Endothelial cell of hepatic sinusoid (primary cell): Measurements from ENCODE around the gene USP36.
"Not testable (repeated sequence)": the region's sequence is repeated elsewhere in the genome, so short reads cannot be mapped to it uniquely, and the experiment has no call there.

Experiments used
- in situ Hi-C: cut with HindIII; loops from 2 replicates; pipeline ENCODE4 v1.10.0; 2017; ENCODE audit warnings: low sequenced_read_pairs

USP36 gene

DNA sequence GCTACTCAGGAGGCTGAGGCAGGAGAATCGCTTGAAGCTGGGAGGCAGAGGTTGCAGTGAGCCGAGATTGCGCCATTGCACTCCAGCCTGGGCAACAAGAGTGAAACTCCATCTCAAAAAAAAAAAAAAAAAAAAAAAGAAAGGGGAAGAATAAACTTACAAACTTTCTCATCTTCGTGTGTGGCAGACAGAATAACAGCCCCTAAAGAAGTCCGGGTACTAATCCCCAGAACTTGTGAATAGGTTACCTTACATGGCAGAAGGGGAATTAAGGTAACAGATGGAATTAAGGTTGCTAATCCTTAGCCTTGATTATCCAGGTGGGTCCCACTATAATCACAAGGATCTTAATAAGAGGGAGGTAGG lies 61.3 kb downstream of the USP36 start:
- in situ Hi-C loops = not testable (repeated sequence)

DNA sequence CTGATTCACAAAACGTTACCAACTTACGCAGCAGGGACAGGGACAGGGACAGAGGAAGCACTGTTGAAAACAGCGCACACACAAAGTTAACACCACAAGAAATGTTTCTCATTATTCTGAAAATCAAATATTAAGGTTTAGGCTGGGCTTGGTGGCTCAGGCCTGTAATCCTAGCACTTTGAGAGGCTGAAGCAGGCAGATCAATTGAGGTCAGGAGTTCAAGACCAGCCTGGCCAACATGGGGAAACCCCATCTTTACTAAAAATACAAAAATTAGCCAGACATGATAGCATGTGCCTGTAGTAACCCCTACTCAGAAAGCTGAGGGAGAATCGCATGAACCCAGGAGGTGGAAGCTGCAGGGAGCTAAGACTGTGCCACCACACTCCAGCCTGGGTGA lies 62.7 kb downstream of the USP36 start:
- in situ Hi-C loops = no loop called here

DNA sequence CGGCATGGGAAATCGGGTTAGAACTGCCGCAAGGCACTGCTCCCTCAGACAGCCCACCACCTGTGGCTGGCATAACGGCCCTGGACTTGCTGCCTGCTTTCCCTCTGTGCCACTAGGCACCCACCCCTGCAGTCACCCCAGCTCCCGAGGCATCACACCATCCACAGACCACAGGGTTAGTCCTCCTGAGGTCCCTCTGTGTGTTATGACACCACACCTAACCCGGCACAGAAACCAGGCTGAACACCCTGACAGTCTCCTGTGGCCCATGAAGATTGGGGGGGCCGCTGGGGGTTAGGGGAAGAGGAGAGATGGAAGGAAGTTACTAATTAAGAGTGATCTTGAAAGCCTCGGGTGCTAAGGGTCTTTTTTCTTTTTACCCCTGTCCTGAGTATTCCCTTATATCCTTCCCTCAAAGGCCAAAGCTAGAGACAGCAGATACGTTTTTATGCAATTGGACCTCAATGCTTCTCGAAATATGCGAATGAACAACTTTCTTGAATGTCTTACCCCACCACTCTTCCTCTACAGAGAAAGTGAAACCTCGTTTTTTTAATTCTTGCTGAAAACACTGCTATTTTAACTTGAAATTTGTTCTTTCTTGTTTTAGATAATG lies 65.5 kb downstream of the USP36 start:
- in situ Hi-C loops = no loop called here

DNA sequence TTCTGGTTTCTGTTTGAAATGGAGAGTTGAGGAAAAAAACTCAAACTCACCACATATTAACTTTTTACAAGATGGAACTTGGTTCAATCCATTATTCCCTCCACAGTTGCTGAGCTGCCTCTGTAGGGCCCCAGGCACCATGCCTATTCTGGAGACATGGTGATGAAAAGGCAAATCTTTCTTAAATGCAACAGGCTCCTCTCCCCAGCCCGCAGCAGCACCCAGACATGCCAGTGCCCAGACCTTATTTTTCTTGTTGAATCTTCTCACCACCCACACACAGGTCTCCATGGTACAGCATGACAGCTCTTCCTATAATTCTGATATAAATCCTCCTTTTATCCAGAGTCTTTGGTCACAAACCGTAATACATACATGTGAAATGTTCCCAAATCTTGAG lies 66.2 kb downstream of the USP36 start:
- in situ Hi-C loops = no loop called here

GRCh38 chr17:78771758-78772382 lies 68.7 kb downstream of the USP36 start:
- in situ Hi-C loops = no loop called here

GRCh38 chr17:78769196-78769773 lies 71.3 kb downstream of the USP36 start:
- in situ Hi-C loops = no loop called here

DNA sequence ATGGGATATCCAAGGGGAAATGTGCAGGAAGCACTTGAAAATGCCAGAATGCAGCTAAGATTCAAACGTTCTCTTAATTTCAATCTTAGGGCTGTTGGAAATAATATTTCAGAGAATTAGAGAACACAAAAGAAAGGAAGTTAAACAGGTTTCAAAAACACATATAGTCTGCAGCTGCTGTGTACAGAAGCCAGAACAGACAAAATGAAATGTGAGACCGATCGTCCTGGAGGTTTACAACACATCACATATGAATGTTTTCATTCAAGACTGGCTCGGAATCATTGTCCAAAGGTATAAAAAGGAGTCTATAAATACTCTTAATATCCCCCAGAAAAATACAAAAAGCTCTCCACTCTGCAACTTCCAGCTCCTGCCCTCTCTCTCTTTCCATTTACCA lies 72.8 kb downstream of the USP36 start:
- in situ Hi-C loops = no loop called here

DNA sequence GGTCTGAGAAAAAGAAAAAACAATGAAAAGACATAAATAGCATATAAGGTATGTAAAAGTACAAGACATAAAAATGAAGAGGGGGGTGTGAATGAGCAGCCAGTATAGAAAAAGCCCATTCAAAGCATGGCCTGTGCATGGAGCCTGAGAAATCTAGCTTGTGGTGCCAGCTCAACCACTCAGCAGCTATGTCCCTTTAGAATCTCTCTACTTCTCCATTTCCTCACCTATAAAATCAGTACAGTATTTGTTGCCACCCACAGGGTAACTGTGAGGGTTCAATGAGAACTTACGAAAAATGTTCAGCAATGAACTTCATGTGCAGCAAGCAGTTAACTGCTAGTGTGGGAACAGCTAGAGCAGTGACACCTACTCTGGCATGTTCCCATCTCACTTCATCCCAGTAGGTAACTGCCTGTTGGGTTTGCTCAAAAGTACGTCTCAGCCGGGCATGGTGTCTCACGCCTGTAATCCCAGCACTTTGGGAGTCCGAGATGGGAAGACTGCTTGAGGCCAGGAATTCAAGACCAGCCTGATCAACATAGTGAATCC lies 73.8 kb downstream of the USP36 start:
- in situ Hi-C loops = no loop called here

DNA sequence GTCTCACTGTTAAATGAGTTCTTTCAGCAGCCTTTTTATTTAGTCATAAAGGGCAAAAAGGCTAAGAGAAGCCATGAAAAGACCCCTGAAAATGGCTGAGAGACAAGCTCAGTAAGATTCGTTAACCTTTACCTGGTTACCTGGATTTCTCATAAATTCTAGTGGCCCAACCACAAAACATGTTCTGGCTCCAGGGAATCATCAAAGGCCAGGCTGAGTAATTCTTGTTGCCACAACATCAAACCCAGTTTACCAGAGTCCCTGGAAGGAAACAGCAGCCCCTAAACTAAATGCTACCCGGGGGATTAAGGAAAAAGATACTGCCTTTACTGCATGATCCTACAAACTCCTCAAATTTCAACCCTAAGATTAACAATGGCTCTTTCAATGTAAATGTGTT lies 74.4 kb downstream of the USP36 start:
- in situ Hi-C loops = no loop called here

DNA sequence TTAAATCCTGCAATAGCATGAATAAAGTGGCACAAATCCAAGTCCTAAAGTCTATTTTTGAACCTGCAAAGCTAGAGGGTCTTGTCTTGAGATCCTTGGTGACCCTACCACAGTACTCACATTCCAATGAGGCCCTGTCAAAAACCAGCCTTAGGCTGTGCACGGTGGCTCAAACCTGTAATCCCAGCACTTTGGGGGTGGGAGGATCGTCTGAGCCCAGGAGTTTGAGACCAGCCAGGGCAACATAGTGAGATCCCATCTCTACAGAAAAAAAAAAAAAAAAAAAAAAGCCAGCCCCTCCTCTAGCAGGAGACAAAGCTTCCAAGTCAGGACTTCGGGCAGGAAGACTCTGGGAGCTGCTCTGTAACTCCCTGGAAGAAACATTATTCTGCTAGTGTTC lies 74.8 kb downstream of the USP36 start:
- in situ Hi-C loops = no loop called here

- in situ Hi-C loops = no loop called here
These were observed 75.7 kb downstream of the USP36 start for GRCh38 chr17:78764871-78765270.

- in situ Hi-C loops = no loop called here
These were observed 77.1 kb downstream of the USP36 start for GRCh38 chr17:78763561-78763960.

GRCh38 chr17:78761789-78762406 lies 78.7 kb downstream of the USP36 start:
- in situ Hi-C loops = no loop called here

DNA sequence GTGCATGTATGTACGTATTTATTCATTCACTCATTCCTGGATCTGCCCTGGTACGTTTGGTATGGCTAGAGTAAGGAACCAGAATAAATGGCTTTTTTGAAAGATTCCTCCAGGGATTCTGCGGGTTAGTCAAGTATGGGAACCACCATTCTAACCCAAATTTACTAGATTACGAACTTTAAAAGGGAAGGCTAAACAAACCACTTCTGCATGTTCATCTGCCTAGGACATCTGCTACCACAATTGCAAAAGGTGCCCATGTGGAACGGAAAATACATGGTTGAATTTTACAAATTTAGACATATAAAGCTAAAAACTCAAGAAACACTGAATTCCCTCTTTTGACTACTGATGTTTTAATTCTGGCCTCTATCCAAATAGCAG lies 80.7 kb downstream of the USP36 start:
- in situ Hi-C loops = no loop called here

- in situ Hi-C loops = no loop called here
These were observed 81.2 kb downstream of the USP36 start for GRCh38 chr17:78759203-78759968.

DNA sequence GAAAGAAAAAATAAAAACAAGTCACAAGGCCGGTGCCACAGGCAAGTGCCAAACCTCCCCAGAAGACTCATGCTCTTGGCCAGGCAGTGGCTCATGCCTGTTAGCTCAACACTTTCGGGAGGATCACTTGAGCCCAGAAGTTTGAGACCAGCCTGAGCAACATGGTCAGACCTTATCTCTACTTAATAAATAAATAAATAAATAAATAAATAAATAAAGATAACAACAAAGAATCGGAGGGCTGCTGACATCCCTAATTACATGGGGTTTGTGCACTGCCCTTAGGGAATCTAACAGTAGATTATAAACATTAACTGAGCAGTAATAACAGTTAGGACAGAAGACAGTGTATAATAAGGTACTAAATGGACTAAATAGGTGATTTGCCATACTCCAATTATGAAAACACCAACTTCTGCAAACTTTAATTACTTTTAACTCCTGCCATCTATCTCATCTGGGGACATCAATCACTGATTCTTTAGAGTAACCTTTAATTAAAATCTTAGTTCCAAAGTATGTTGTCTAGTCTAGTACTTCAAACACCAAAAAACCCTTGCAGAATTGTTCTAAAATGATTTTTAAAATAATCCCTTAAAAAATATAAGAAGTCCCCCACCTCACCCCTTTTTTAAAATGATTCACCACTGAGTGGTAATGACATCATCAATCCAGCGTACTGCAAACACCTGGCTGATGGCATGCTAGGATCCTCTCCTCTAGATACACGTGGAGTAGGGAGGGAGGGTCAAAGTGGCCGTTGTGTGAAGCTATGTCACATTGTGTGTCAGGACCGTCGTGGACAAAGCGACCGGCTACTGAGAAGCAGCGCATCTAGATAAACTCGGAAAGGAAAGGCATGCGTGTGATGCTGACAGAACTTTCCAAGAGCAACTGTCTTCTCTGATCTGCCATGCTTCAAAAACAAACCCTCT lies 87.0 kb downstream of the USP36 start:
- in situ Hi-C loops = no loop called here

- in situ Hi-C loops = no loop called here
These were observed 89.0 kb downstream of the USP36 start for GRCh38 chr17:78751447-78752161.

- in situ Hi-C loops = not testable (repeated sequence)
These were observed 89.6 kb downstream of the USP36 start for GRCh38 chr17:78751000-78751399.

DNA sequence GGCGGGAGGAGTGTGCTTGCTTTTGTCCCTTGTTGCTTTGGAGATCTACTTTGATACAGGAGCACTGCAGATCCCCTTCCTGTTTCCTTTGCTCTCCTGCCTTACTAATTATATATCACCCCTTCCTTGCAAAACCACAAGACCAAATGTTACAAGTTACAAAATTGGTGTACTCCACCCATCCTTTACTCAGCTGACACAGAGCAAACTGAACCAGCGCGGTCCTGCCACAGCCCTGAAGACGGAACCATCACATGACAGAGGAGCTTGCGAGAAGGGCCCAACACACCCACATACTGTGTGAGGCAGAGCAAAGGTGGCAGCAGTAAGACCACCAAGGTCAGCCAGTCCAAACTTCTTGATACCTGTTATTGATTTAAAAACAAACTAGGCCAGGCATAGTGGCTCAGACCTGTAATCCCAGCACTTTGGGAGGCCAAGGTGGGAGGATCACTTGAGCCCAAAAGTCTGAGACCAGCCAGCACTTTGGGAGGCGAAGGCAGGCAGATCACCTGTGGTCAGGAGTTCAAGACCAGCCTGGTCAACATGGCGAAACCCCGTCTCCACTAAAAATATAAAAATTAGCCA lies 91.8 kb downstream of the USP36 start:
- in situ Hi-C loops = no loop called here
